Measurements from ENCODE around the gene SAC3D1. TPM values are rescaled to one million over a fixed set of nuclear protein-coding genes. Genes with fewer than 3 reads are reported as not detected.

SAC3D1 gene
- polyA plus RNA-seq, 1 donor: 12.5 TPM

DNA sequence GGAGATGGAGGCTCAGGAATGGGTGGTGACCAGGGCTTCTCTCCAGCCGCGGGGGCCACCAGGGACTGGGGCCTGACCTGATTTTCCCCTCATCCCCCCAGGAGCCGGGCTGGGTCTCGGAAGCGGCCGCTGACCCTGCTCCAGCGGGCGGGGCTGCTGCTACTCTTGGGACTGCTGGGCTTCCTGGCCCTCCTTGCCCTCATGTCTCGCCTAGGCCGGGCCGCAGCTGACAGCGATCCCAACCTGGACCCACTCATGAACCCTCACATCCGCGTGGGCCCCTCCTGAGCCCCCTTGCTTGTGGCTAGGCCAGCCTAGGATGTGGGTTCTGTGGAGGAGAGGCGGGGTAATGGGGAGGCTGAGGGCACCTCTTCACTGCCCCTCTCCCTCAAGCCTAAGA is 46.8 kb downstream of the SAC3D1 start:
- no peak for DNase-seq (ENCODE audit: low read depth)

- DNase-seq (ENCODE audit: low read depth): no peak
These were observed 48.6 kb downstream of the SAC3D1 start for GRCh38 chr11:65089621-65090020.

DNA sequence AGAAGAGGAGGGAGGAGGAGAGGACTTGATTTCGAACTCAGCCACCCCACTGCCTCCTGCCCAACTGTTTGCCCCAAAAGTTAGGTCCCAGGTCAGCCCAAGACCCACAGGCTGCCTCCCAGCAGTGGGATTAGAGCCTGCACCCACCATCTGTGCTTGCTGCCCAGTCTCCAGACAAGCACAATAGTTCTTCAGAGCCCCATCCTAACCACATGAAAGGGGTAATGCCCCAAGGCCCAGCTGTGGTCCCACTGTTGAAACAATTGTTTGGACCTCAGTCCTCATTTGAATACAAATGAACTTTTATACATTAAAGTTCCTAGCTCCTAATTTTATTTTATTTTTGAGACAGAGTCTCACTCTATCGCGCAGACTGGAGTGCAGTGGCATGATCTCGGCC is 49.6 kb downstream of the SAC3D1 start:
- DNase-seq (ENCODE audit: low read depth): no peak

Other genes with a start within 250 kb of the SAC3D1 start
- 9.2 TPM for gene MAP4K2, start 238.0 kb upstream of the SAC3D1 start, polyA plus RNA-seq (ENCODE audit: insufficient read length)
- gene MEN1, start 230.7 kb upstream of the SAC3D1 start, polyA plus RNA-seq (ENCODE audit: insufficient read length): 18.4 TPM
- 0.91 TPM for gene CDC42BPG, start 196.6 kb upstream of the SAC3D1 start, polyA plus RNA-seq (ENCODE audit: insufficient read length)
- 105 TPM for gene EHD1, start 162.6 kb upstream of the SAC3D1 start, polyA plus RNA-seq (ENCODE audit: insufficient read length)
- 12.0 TPM for gene ATG2A, start 124.0 kb upstream of the SAC3D1 start, polyA plus RNA-seq (ENCODE audit: insufficient read length)
- 9.9 TPM for gene PPP2R5B, start 116.5 kb upstream of the SAC3D1 start, polyA plus RNA-seq (ENCODE audit: insufficient read length)
- gene GPHA2, start 105.3 kb upstream of the SAC3D1 start, polyA plus RNA-seq (ENCODE audit: insufficient read length): 0.35 TPM
- gene MAJIN, start 69.1 kb upstream of the SAC3D1 start, polyA plus RNA-seq (ENCODE audit: insufficient read length): not detected
- gene BATF2, start 44.2 kb upstream of the SAC3D1 start, polyA plus RNA-seq (ENCODE audit: insufficient read length): 0.97 TPM
- 93.7 TPM for gene ARL2, start 27.1 kb upstream of the SAC3D1 start, polyA plus RNA-seq (ENCODE audit: insufficient read length)
- 25.1 TPM for gene SNX15, start 13.8 kb upstream of the SAC3D1 start, polyA plus RNA-seq (ENCODE audit: insufficient read length)
- 6.4 TPM for gene NAALADL1, start 17.3 kb downstream of the SAC3D1 start, polyA plus RNA-seq (ENCODE audit: insufficient read length)
- gene CDCA5, start 42.8 kb downstream of the SAC3D1 start, polyA plus RNA-seq (ENCODE audit: insufficient read length): 8.1 TPM
- gene ZFPL1, start 43.0 kb downstream of the SAC3D1 start, polyA plus RNA-seq (ENCODE audit: insufficient read length): 21.0 TPM
- gene VPS51, start 55.0 kb downstream of the SAC3D1 start, polyA plus RNA-seq (ENCODE audit: insufficient read length): 123 TPM
- gene TM7SF2, start 70.7 kb downstream of the SAC3D1 start, polyA plus RNA-seq (ENCODE audit: insufficient read length): 16.4 TPM
- gene ZNHIT2, start 76.5 kb downstream of the SAC3D1 start, polyA plus RNA-seq (ENCODE audit: insufficient read length): 4.3 TPM
- gene FAU, start 80.9 kb downstream of the SAC3D1 start, polyA plus RNA-seq (ENCODE audit: insufficient read length): 1,074 TPM
- 24.2 TPM for gene MRPL49, start 81.1 kb downstream of the SAC3D1 start, polyA plus RNA-seq (ENCODE audit: insufficient read length)
- gene SYVN1, start 93.3 kb downstream of the SAC3D1 start, polyA plus RNA-seq (ENCODE audit: insufficient read length): 38.2 TPM
- gene SPDYC, start 129.0 kb downstream of the SAC3D1 start, polyA plus RNA-seq (ENCODE audit: insufficient read length): not detected
- gene CAPN1, start 140.7 kb downstream of the SAC3D1 start, polyA plus RNA-seq (ENCODE audit: insufficient read length): 73.1 TPM
- 28.8 TPM for gene POLA2, start 220.8 kb downstream of the SAC3D1 start, polyA plus RNA-seq (ENCODE audit: insufficient read length)